Stimulated activated CD8-positive, alpha-beta memory T cell treated with anti-CD3 and anti-CD28 coated beads, Interleukin-4, amount 100 ng/mL, for 48 hours (primary cell): ENCODE measurements around the gene TOP3A.
A peak's percentile ranks its signal among the peaks of the same experiment; 100 is the strongest.

Source experiments
- DNase-seq: peaks from one replicate; pipeline ENCODE4 v3.0.0-alpha.2; 2020

Gene TOP3A

DNA sequence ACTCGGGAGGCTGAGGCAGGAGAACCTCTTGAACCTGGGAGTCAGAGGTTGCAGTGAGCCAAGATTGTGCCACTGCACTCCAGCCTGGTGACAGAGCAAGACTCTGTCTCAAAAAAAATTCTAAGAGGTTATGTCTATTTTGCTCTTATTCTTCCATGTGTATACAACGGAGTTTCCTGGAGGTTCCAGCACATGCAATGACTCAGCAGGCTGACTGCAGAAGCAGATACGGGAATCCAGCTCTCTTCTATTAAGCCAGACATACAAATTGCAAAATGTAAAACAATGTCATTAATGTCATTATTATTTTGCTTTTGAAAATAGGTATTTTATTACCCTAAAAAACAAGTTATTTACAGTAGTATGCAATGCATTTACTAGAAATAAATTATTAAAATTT lies 35.9 kb downstream of the TOP3A start:
- DNase-seq = no peak

GRCh38 chr17:18277076-18277475 lies 37.7 kb downstream of the TOP3A start:
- no peak for DNase-seq

DNA sequence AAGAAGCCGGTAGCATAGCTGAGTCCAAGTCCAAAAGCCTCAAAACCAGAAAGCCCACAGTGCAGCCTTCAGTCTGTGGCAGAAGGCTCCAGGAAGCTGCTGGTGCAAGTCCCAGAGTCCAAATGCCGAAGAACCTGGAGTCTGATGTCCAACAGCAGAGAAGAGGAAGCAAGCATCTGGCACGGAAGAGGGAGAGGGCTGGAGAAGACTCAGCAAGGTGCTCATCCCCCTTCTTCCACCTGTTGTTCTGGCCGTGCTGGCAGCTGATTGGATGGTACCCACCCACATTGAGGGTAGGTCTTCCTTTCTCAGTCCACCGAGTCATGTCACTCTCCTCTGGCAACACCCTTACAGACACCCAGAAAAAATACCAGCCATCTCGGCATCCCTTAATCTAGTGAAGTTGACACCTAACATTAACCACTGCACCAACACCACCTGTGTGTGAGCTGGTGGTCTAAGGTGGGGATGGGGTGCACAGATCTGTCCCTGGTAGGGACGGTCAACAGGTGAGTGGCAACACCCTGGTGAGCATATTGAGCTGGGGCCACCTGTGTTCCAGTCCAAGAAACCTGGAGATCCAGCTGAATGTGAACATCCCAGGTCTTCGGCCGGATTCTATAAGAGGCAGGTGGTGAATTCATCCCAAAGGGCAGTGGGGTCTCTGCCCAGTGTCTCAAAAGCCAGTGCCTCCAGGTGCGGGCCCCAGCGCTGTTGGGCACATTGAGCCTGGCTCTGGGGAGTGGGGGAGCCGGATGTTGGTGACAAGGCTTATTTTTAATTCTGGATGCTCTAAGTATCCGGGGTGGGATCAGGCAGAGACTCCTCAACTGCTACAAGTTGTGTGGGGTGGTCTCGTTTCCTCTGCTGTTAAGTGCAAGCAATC lies 44.5 kb downstream of the TOP3A start:
- DNase-seq = no peak

DNA sequence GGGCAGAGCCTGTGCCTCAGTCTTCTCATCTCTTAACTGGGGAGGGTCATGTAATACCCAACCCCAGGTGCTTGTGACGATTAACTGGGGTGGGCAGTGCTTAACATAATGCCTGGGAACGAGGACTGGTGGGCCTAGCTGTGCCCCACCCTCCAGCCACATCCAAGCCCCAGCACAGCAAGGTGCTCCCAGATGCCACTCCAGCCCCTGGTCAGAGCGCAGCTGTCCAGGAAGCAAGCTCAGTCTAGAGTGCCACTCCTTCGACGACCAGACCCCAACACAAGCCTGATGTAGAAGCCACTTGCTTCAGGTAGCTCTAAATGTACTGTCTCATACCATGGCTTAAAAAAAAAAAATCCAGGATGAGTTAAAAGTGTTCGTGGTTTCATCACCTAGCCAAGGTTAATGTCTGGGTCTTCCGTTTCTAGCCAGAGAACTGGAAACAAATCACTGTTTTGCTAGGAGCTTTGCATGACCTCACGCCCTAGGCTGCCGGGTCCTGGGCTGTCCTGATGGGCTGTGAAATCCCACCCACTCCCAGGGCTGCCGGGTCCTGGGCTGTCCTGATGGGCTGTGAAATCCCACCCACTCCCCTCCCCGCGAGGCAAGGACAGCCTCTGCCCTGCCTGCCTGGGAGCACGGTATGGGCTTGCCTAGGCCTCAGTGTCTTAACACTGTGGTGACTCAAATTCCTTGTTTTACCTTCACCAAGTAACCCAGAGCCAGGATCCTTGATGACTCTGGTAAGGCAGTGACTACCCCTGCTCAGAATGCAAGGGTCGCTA lies 46.7 kb downstream of the TOP3A start:
- no peak for DNase-seq

DNA sequence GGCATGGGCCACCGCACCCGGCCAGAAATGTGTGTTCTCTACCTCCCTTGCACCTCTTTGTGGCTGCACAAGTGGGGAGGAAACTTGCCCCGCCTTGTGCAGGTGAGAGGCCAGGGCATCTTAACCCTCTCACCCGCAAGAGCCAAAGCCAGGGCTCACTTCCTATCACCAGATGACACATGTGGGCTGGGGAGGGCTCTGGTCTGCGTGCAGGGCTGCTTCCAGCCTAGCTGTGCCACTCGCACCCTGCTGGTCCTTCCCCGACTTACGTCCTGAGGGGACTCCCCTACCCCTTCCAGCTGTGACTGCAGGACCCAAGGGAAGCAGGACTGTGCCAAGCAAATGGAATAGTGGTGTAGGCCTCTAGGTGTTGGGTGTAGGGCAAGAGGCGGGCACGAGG lies 47.4 kb downstream of the TOP3A start:
- DNase-seq = no peak

- DNase-seq = no peak
Observed at GRCh38 chr17:18263885-18264682, 50.7 kb downstream of the TOP3A start.

GRCh38 chr17:18262641-18263040 lies 52.2 kb downstream of the TOP3A start:
- no peak for DNase-seq

GRCh38 chr17:18262111-18262510 lies 52.7 kb downstream of the TOP3A start:
- DNase-seq = no peak

GRCh38 chr17:18261659-18262058 lies 53.1 kb downstream of the TOP3A start:
- DNase-seq = no peak

DNA sequence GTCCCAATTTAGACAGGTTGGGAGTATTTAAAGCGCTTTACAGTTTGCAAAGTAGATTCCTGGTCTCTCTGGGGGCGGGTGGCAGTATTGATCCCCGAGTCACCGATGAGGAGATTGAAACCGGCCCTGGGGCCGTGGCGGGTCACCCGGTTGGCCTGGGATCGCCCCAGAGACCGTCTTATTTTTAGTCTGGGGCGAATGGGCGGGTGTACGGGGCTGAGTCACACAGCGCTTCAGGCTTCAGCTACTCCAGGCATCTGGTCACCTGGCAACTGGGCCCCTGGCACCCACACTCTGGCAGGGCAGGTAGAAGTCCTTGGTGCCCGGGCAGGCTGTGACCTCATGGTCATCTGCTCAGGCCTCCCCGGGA lies 53.7 kb downstream of the TOP3A start:
- peak; percentile 70 for DNase-seq

- DNase-seq = peak; percentile 95
Observed at GRCh38 chr17:18260332-18261145, 54.3 kb downstream of the TOP3A start, which contains the start of gene MIEF2. TSS of gene MIEF2 (plus strand) at chr17:18260662. CDS start at chr17:18262721, 2,059 bp downstream.

- DNase-seq = no peak
Observed at GRCh38 chr17:18259621-18260331, 55.0 kb downstream of the TOP3A start.

GRCh38 chr17:18258356-18259038 lies 56.3 kb downstream of the TOP3A start, which contains the start of gene FLII:
TSS of gene FLII (minus strand) at chr17:18258738. CDS start at chr17:18258690, 48 bp downstream.
- peak; percentile 70 for DNase-seq

GRCh38 chr17:18257982-18258355 lies 56.8 kb downstream of the TOP3A start:
- DNase-seq = peak; percentile 73

- DNase-seq = peak; percentile 40
Observed at GRCh38 chr17:18257268-18257981, 57.4 kb downstream of the TOP3A start.

- DNase-seq = no peak
Observed at GRCh38 chr17:18256776-18257175, 58.0 kb downstream of the TOP3A start.

- DNase-seq = no peak
Observed at GRCh38 chr17:18256351-18256750, 58.4 kb downstream of the TOP3A start.

GRCh38 chr17:18254888-18255649 lies 59.7 kb downstream of the TOP3A start:
- DNase-seq = no peak
